ENCODE results near the gene PLVAP.

- TF ChIP-seq POLR2A (IDR thresholded peaks at IDR 0.05; ENCODE audit: low read length): no peak
- TF ChIP-seq GATA1 (IDR thresholded peaks at IDR 0.05; ENCODE audit: low read depth, low read length): no peak
Observed at GRCh38 chr19:17421942-17422341, 44.8 kb upstream of the PLVAP start.

Measured in erythroblast (primary cell).